Breast epithelium (tissue), 3 donors: Measurements from ENCODE around the gene LRRTM4.

ENCODE experiments used
- POLR2A ChIP-seq: fragments of 450-650 bp; IDR thresholded peaks from one replicate; pipeline ENCODE4 v1.6.1; 2016; ENCODE audit warnings: antibody characterized with exemption, mild to moderate bottlenecking, moderate library complexity
- POLR2AphosphoS5 ChIP-seq, 3 donors: sonication (generic); formaldehyde crosslinking; IDR thresholded peaks; one replicate each; pipeline ENCODE4 v1.6.1; 2017; ENCODE audit warnings: antibody characterized with exemption in 3 of 3
- TF ChIP-seq, protein P1 (sequence below), 3 donors: fragments of 450-650 bp; IDR thresholded peaks; one replicate each; pipeline ENCODE4 v1.5.1; 2016 to 2017; ENCODE audit warnings: antibody characterized with exemption in 3 of 3, mild to moderate bottlenecking in 3 of 3, moderate library complexity in 3 of 3

DNA sequence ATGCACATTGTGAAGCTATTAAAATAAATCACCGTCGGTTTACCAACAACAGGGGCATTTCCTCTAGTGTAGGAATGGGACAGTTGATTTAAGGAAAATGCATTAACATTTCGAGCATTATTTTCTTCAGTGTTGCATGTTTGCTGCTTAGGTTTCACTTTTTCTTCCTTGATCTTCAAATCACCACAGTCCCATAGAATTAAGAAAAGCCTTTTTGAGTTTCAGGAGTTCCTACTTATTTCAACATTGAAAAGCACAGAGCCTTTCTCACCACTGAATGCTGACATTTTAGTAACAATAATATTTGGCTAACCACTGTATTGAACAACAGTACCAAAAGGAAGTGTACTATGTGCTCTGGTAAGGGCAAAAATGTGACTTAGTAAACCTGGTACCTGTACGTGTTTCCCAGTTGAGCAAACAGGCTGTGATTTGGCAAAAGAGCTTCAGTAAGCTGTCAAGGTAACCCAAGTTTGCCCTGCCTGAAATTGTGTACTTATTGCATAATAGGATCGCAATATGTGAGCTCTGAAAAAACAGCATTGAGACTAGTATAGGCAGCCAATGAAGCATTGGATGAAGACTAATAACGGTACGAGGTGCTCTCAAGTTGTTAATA lies 2.2 kb downstream of the LRRTM4 start:
- TF ChIP-seq, protein P1, sequence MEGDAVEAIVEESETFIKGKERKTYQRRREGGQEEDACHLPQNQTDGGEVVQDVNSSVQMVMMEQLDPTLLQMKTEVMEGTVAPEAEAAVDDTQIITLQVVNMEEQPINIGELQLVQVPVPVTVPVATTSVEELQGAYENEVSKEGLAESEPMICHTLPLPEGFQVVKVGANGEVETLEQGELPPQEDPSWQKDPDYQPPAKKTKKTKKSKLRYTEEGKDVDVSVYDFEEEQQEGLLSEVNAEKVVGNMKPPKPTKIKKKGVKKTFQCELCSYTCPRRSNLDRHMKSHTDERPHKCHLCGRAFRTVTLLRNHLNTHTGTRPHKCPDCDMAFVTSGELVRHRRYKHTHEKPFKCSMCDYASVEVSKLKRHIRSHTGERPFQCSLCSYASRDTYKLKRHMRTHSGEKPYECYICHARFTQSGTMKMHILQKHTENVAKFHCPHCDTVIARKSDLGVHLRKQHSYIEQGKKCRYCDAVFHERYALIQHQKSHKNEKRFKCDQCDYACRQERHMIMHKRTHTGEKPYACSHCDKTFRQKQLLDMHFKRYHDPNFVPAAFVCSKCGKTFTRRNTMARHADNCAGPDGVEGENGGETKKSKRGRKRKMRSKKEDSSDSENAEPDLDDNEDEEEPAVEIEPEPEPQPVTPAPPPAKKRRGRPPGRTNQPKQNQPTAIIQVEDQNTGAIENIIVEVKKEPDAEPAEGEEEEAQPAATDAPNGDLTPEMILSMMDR (IDR thresholded peaks at IDR 0.05) = no peak
- no peak for TF ChIP-seq POLR2A
- TF ChIP-seq POLR2AphosphoS5 (IDR thresholded peaks at IDR 0.05) = no peak
